Measurements from ENCODE around the gene BDP1. TPM values are rescaled to one million over a fixed set of nuclear protein-coding genes. Genes with fewer than 3 reads are reported as not detected.
A peak's percentile ranks its signal among the peaks of the same experiment; 100 is the strongest.
"Not testable (repeated sequence)": the region's sequence is repeated elsewhere in the genome, so short reads cannot be mapped to it uniquely, and the experiment has no call there.

Gene BDP1
- total RNA-seq, 4 donors from 2014 or later: 34.9 to 39.3 (median 37.1) TPM

- 94 to 100% methylated on average over 1 of the region's 1 CpG for WGBS, 2 donors
These were observed 78.2 kb downstream of the BDP1 start for GRCh38 chr5:71533615-71534014.

DNA sequence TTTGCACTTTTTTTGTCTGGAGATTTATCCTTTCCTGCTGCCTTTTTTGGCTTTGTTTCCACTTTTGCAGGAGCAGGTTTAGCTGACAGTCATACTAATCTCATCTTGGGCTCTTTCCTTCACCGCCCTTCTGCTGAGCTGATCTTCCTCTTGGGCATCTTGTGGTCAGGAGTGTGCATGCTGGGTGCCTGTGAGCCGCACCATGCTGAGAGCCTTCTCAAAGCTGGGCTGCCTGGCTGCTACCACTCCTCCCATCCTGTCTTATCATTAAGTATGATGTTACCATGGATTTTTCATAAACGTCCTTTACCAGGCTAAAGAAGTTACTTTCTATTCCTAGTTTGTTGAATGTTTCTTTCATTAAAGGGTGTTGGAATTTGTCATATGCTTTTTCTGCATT lies 82.2 kb downstream of the BDP1 start:
- TF ChIP-seq EP300 (IDR thresholded peaks at IDR 0.05) (no peak), POLR2A (IDR thresholded peaks at IDR 0.05) (no peak)
- TF ChIP-seq, protein P1, sequence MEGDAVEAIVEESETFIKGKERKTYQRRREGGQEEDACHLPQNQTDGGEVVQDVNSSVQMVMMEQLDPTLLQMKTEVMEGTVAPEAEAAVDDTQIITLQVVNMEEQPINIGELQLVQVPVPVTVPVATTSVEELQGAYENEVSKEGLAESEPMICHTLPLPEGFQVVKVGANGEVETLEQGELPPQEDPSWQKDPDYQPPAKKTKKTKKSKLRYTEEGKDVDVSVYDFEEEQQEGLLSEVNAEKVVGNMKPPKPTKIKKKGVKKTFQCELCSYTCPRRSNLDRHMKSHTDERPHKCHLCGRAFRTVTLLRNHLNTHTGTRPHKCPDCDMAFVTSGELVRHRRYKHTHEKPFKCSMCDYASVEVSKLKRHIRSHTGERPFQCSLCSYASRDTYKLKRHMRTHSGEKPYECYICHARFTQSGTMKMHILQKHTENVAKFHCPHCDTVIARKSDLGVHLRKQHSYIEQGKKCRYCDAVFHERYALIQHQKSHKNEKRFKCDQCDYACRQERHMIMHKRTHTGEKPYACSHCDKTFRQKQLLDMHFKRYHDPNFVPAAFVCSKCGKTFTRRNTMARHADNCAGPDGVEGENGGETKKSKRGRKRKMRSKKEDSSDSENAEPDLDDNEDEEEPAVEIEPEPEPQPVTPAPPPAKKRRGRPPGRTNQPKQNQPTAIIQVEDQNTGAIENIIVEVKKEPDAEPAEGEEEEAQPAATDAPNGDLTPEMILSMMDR (IDR thresholded peaks at IDR 0.05): no peak
- Histone ChIP-seq H3K9me3 (no peaks in the 10 kb centered on the region), H3K36me3 (peaks cover 0 to 78% (median 7%) of the 10 kb centered on the region in 3 donors), H3K27ac (no peak overlapping the region), H3K4me1 (peaks cover 0 to 3% (median 0%) of the 10 kb centered on the region in 4 donors), H3K27me3 (no peaks in the 10 kb centered on the region), H3K4me3 (no peak overlapping the region)
- no peak for DNase-seq (ENCODE audit: low spot score in 2 of 2)
- WGBS, 2 donors: 83 to 88% methylated on average over 3 of the region's 3 CpGs

More at GRCh38 chr5:71533615-71534014, 78.2 kb downstream of the BDP1 start:
- TF ChIP-seq POLR2A (IDR thresholded peaks at IDR 0.05) (no peak), EP300 (IDR thresholded peaks at IDR 0.05) (no peak)
- TF ChIP-seq, protein P1 (IDR thresholded peaks at IDR 0.05): no peak
- DNase-seq (ENCODE audit: low spot score in 2 of 2): peak in 1 of 2 donors; percentile 10
- Histone ChIP-seq H3K27ac (peak overlapping the region in 1 of 4 donors; percentile 19), H3K36me3 (peaks cover 0 to 78% (median 0%) of the 10 kb centered on the region in 3 donors), H3K4me1 (peaks cover 0 to 3% (median 0%) of the 10 kb centered on the region in 4 donors), H3K4me3 (no peak overlapping the region), H3K9me3 (no peaks in the 10 kb centered on the region), H3K27me3 (no peaks in the 10 kb centered on the region)

GRCh38 chr5:71550885-71551284 lies 95.4 kb downstream of the BDP1 start:
- WGBS, 2 donors: 97 to 98% methylated on average over 7 of the region's 7 CpGs
- not testable (repeated sequence) for H3K4me1 ChIP-seq

DNA sequence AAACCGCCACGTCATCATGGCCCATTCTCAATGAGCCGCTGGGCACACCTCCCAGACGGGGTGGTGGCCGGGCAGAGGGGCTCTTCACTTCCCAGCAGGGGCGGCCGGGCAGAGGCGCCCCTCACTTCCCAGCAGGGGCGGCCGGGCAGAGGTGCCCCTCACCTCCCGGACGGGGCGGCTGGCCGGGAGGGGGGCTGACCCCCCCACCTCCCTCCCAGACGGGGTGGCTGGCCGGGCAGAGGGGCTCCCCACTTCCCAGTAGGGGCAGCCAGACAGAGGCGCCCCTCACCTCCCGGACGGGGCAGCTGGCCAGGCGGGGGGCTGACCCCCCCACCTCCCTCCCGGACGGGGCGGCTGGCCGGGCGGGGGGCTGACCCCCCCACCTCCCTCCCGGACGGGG lies 96.1 kb downstream of the BDP1 start:
- not testable (repeated sequence) for H3K9me3 ChIP-seq; H3K4me3 ChIP-seq; H3K27me3 ChIP-seq; H3K4me1 ChIP-seq; H3K27ac ChIP-seq; DNase-seq (ENCODE audit: low spot score in 2 of 2)
- H3K36me3 ChIP-seq: peaks cover 0 to 96% (median 4%) of the 10 kb centered on the region in 3 donors
- WGBS, 2 donors: 94 to 99% methylated on average over 11 of the region's 27 CpGs

More at GRCh38 chr5:71550885-71551284, 95.4 kb downstream of the BDP1 start:
- not testable (repeated sequence) for H3K27me3 ChIP-seq; H3K27ac ChIP-seq; DNase-seq (ENCODE audit: low spot score in 2 of 2); H3K9me3 ChIP-seq; H3K4me3 ChIP-seq
- peaks cover 0 to 98% (median 4%) of the 10 kb centered on the region in 3 donors for H3K36me3 ChIP-seq

DNA sequence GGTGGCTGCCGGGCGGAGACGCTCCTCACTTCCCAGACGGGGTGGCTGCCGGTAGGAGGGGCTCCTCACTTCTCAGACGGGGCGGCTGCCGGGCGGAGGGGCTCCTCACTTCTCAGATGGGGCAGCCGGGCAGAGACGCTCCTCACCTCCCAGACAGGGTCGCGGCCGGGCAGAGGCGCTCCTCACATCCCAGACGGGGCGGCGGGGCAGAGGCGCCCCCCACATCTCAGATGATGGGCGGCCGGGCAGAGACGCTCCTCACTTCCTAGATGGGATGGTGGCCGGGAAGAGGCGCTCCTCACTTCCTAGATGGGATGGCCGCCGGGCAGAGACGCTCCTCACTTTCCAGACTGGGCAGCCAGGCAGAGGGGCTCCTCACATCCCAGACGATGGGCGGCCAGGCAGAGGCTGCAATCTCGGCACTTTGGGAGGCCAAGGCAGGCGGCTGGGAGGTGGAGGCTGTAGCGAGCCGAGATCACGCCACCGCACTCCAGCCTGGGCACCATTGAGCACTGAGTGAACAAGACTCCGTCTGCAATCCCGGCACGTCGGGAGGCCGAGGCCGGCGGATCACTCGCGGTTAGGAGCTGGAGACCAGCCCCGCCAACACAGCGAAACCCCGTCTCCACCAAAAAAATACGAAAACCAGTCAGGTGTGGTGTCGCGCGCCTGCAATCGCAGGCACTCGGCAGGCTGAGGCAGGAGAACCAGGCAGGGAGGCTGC lies 96.7 kb downstream of the BDP1 start:
- peaks cover 0 to 96% (median 4%) of the 10 kb centered on the region in 3 donors for H3K36me3 ChIP-seq
- not testable (repeated sequence) for H3K27me3 ChIP-seq; H3K27ac ChIP-seq; H3K4me1 ChIP-seq; H3K4me3 ChIP-seq; DNase-seq (ENCODE audit: low spot score in 2 of 2); H3K9me3 ChIP-seq
- WGBS, 2 donors: 97% methylated on average over 14 to 37 of the region's 53 CpGs

DNA sequence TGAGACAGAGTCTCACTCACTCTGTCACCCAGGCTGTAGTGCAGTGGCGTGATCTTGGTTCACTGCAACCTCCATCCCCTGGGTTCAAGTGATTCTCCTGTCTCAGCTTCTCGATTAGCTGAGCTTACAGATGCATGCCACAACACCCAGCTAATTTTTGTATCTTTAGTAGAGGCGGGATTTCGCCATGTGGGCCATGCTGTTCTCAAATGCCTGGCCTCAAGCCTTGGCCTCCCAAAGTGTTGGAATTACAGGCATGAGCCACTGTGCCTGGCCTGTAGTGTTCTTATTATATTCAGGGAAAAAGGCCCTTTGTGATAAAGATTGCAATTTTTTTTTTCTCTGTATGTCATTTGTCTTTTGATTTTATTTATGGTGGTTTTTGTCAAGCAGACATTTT lies 107.7 kb downstream of the BDP1 start:
- TF ChIP-seq POLR2A (IDR thresholded peaks at IDR 0.05) (no peak), EP300 (IDR thresholded peaks at IDR 0.05) (no peak)
- TF ChIP-seq, protein P1 (IDR thresholded peaks at IDR 0.05): no peak
- WGBS, 2 donors: 82 to 83% methylated on average over 4 of the region's 4 CpGs
- Histone ChIP-seq H3K27me3 (no peaks in the 10 kb centered on the region), H3K4me1 (no peaks in the 10 kb centered on the region), H3K4me3 (no peak overlapping the region), H3K36me3 (peaks cover 4 to 71% (median 4%) of the 10 kb centered on the region in 3 donors), H3K9me3 (no peaks in the 10 kb centered on the region), H3K27ac (no peak overlapping the region)
- no peak for DNase-seq (ENCODE audit: low spot score in 2 of 2)
